ENCODE results near the gene SMPD3. TPM values are rescaled to one million over a fixed set of nuclear protein-coding genes. Genes with fewer than 3 reads are reported as not detected.
A peak's percentile ranks its signal among the peaks of the same experiment; 100 is the strongest.

Gene SMPD3
- total RNA-seq, 1 experiment from 2014 or later: 0.03 TPM

DNA sequence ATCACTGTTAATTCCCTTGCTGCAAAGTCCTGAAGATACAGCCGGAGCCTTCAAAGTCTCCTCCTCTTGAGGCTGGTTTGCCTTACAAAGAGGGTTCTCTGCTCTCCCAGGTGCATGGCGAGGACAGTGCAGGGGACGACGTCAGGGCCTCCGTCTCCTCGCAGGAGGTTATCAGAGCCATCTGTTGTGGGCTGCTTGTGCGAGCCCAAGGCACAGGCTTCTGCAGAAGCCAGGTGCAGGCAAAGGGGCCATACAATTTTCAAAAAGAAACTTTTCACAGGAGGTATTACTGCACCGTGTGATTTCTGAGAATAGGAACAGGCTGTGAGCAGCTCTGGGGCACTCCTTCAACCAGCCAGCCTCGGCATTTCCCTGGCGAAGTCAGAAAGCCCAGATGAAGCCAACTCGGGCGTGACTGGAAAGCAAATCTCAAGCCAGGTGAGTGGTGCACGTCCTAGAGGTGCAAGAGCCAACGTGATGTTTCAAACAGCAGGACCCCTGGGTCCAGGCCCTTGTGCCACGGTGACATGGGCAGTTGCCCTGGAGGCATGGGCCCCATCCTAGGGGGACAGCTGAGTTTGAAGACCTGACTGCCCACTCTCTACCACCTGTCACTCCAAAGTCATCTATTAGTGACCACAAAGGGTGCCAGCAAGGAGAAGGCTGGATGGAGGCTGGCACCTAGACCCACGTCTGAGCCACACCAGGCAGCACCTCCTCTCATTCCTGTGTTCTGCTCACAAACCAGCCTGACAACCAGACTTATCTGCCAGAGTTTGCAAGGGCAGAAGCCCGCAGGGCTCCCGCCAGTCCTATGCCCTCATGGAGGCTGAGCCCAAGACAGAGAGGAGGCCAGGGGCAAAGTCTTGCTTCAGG is 68.6 kb downstream of the SMPD3 start:
- in situ Hi-C loops (cut with HindIII; ENCODE audit: low pct_unique_long_range_greater_than_20kb, low sequenced_read_pairs): no loop called here
- no peak for DNase-seq (ENCODE audit: low read depth, low spot score)

DNA sequence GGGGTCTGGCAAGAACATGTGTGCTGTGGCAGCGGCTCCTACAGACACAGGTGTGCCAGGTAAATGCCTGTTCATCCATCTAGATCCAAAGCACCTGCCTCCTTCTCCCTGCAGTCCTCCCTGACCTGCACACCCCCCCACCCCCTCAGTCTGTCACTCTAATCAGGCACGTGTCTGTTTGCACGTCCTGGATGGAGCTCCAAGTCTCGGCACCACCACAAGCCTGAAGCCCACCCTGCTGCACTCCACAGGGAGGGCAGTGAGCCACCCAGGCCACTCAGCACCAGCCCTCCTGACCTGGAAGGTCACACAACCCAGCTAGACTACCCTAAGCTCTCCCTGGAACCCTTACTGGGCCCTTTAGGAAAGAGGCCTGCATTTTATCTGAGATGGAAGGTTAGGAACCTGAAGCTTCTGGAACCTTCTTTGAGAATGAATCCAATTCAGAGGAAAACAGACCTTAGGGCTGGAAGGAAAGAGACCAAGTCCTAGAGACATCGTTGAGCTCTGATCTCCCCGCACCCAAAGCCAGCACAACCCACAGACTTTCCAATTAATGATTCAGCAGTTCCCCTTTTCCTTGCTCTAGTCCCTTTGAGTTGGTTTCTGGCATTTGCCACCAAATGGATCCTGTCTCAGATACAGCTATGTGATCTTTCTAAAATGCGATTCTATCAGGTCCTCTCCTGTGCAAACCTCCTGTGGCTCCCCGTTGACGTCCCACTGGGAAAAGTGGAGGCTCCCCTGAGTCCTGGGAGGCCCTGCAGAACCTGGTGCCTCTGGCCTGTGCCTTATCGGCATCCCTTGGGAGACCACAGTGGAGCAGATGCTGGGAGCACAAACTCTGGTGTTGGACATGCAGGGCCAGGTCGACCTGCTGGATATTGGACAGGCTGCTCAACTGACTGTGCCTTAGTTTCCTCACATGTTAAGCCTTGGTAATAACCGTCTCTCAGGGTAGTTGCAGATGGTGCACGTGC is 69.6 kb downstream of the SMPD3 start:
- in situ Hi-C loops (cut with HindIII; ENCODE audit: low pct_unique_long_range_greater_than_20kb, low sequenced_read_pairs): no loop called here
- no peak for DNase-seq (ENCODE audit: low read depth, low spot score)

DNA sequence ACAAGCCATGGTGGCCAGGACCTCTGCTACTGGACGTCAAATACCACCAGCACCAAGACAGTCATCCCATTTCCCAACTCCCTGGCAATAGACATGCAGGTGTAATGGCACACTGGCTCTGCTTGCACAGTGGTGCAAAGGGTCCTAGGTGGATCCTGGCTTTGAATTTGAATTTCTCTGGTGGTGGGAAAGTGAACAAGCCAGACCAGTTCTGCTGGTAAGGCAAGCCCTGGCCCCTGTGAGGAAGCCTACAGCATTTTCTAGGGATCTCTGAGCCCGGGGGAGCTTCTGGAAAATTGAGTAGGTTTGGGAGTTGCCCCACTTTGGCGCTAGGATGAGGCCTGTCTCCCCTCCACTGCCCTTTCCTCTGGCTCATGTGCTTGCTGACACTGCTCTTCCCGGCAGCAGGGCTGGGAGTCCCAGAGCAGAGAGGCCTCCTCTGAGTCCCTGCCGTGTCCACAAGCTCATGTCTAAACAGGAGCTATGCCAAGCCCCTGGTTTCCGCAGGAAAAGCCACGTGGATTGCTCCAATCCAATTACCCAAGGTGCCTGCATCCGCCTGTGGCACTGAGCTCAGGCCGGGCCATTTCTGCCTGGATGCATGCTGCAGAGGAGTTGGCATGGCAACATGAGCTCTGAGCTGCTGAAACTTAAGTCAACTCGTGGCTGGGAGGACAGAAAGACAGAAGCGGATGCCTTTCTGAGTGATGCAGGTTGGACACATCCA is 70.5 kb downstream of the SMPD3 start:
- DNase-seq (ENCODE audit: low read depth, low spot score): no peak
- in situ Hi-C loops (cut with HindIII; ENCODE audit: low pct_unique_long_range_greater_than_20kb, low sequenced_read_pairs): no loop called here

DNA sequence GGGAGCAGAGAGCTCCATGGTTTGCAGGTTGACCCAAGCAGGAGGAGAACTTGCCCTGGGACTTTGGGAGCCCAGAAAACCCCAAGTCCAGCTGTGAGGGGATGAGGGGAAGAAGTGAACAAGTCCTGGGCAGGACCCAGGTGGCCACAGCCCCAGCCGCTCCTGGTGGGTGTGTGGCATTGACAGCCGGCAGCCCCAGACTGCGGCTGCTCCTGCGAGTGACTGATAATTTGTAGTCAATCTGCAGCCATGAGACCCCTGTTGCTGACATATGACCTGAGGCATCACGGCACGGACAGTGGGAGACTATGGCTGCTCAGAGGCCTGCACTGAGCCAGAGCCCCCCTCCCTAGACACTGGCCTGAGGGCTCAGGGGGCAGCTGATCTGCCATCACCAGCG is 71.1 kb downstream of the SMPD3 start:
- in situ Hi-C loops (cut with HindIII; ENCODE audit: low pct_unique_long_range_greater_than_20kb, low sequenced_read_pairs): no loop called here
- DNase-seq (ENCODE audit: low read depth, low spot score): no peak

DNA sequence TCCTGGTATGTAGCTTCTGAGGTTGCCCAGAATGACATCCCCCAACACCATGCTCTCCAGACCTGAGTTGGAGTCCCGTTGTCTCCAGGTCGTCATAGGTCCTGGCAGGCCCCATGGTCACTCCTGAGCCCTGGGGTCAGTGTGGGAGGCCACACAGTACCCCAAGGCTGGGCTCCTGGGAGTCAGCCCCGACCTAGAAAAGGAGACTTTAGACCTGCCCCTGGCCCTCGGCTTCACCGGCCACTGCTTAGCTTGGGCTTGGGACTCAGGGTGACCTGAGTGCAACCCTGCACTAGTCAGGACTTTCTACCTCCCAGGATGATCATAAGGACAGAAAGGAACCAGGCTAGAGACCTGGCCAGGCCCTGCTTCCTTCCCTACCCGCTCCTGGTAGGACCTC is 71.7 kb downstream of the SMPD3 start:
- DNase-seq (ENCODE audit: low read depth, low spot score): no peak
- in situ Hi-C loops (cut with HindIII; ENCODE audit: low pct_unique_long_range_greater_than_20kb, low sequenced_read_pairs): no loop called here

DNA sequence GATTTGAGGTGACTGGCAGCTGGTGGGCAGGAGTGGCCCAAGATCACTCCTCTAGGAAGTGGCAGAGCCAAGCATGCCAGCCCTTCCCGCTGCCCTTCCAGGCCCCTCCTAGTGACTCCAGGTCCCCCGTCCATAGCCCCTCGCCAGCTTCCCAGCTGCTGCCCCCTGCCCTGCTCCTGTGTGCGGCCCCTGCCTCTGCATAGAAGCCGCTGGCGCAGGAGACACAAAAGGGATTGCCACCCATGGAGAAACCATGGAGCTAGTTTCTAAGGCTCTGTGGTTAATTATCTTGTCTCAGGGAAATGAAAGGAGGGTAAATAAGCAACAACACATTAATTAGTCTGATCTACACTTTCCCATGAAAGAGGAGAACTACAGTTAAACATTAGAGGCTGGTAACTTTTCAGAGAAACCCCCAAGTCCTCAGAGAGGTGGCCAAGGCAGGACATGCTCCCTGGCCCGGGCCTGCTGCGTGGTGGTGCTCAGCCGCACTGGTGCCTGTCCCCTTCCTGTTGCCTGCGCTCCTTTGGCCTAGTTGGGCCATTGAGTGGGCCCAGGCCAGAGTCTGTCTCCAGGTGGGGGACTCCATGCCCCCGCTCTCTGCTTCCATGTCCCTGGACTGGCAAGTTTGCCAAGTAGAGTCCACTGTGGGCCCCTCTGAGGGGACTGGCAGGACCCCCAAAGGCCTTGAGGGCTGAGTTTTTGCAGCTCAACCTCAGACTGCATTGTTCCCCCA is 72.3 kb downstream of the SMPD3 start:
- no peak for DNase-seq (ENCODE audit: low read depth, low spot score)
- in situ Hi-C loops (cut with HindIII; ENCODE audit: low pct_unique_long_range_greater_than_20kb, low sequenced_read_pairs): no loop called here

DNA sequence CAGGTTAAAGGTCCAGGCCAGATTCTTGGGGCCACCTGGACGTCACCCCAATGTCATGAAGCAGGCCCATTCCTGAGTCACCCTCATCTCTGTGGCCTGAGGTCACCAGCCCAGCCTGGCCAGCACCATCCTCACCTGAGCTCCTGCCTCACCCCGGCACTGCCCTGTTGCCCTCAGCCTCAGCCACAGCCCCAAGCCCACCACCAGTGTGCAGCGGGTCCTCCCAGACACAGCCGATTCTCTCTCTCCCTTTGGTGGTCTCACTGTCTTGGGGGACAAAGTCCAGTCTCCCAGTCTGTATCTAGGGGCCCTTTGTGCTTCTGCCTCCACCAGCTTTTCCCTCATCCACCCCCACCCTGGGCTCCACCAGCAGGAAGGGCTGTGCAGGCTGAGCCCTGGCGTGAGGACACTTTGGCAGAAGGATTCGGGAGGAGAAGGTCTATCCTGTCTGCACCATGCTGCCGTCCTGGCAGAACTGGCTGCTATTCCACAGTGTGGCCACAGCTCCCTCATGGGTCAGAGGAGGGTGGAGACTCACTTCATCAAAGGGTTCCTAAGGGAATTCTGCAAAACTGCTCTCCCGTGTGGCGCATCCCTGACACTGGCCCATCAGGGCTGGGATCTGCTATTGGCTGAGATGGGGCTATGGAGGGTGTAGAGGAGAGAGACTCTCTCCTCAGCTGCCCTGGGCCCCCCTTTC is 73.2 kb downstream of the SMPD3 start:
- peak; percentile 10 for DNase-seq (ENCODE audit: low read depth, low spot score)
- in situ Hi-C loops (cut with HindIII; ENCODE audit: low pct_unique_long_range_greater_than_20kb, low sequenced_read_pairs): no loop called here

DNA sequence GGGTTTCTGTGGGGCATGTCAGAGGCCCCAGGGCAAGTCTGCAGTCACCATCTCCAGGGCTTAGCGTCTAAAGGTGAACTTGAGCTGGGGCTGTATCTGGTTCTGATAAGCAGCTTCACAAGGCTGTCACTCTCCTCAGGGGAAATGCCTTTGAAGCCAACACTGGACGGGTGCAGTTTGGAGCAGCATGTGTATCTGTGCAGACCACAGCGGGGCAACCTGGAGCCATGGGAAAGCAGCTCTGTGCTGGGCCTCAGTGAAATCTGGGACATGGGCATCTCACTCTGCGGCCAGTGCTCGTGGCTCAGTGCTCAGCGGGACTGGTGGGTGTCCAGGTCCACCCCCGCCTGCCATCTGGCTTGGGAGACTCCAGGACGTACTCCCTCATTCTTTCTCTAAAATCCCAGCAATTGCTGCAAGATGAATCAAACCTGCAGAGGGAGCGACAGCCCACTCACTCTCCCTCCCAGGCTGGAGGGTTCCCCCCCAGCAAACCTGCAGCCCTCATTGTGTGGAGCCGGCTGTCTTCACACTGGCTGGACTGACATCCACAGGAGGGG is 74.0 kb downstream of the SMPD3 start:
- in situ Hi-C loops (cut with HindIII; ENCODE audit: low pct_unique_long_range_greater_than_20kb, low sequenced_read_pairs): no loop called here
- no peak for DNase-seq (ENCODE audit: low read depth, low spot score)

DNA sequence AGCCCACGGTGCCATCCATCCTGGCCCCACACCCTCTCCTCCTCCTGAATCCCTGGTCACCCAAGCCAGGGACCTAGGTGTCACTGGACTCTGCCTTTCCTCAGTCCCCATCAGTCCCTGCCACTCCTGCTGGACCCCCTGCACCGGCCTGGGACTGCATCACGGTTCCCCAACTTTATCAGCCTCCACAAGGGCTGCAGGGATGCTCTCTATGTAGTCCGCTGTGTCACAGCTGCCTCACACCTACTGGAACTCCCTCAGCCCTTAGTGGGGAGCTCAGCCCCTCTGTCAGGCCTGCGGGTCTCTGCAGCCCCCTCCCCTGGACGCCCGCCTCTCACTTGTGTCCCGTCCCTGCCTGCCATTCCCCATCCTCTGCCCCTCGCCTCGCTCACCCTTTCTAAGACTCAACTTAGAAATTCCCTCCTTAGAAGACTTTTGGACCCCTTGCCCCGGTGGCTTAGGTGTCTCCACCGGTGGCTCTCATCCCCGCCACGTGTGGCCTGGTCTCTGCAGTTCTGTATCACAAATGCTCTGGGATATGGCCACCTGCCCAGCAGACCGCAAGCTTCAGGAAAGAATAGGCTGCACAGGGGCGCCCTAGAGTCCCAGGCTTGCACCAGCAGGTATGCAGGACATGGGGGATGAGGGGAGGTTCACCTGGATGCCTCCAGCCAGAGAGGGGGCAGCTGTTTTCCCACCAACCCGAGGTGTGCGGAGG is 74.6 kb downstream of the SMPD3 start:
- no peak for DNase-seq (ENCODE audit: low read depth, low spot score)
- in situ Hi-C loops (cut with HindIII; ENCODE audit: low pct_unique_long_range_greater_than_20kb, low sequenced_read_pairs): no loop called here

DNA sequence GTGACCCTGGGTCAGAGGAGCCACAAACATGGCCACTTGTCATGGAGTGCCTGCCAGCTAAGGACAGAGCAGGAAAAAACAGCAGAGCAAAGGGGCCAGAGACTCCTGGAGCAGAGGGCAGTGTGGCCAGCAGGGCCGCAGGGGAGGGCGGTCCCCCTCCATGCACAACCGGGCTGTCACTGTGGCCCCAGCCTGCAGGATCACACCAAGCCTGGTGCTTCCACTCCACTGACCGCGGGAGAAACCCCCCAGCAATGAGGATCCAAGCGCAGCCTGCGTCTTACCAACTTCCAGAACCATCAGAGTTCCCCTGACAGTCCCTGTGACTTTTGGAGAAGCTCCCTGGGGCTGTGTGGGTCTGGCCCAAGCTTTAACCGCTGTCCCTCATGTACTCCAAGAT is 75.5 kb downstream of the SMPD3 start:
- DNase-seq (ENCODE audit: low read depth, low spot score): no peak
- in situ Hi-C loops (cut with HindIII; ENCODE audit: low pct_unique_long_range_greater_than_20kb, low sequenced_read_pairs): no loop called here

DNA sequence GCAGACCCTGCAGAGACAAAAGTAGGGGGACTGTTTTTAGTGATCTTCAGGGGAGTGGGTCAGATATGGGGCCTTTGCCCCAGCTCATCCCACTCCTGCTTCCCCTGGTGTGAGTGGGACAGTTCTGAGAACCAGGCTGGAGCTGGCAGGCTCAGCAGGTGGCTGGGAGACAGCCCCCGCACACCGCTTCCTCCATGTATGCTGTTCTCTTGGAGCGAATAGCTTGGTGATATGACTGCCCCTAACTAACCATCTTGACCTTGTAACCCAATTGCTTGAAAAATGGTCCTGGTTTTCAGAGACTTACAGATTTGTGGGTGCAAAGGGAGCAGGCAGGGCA is 76.0 kb downstream of the SMPD3 start:
- in situ Hi-C loops (cut with HindIII; ENCODE audit: low pct_unique_long_range_greater_than_20kb, low sequenced_read_pairs): no loop called here
- DNase-seq (ENCODE audit: low read depth, low spot score): no peak

DNA sequence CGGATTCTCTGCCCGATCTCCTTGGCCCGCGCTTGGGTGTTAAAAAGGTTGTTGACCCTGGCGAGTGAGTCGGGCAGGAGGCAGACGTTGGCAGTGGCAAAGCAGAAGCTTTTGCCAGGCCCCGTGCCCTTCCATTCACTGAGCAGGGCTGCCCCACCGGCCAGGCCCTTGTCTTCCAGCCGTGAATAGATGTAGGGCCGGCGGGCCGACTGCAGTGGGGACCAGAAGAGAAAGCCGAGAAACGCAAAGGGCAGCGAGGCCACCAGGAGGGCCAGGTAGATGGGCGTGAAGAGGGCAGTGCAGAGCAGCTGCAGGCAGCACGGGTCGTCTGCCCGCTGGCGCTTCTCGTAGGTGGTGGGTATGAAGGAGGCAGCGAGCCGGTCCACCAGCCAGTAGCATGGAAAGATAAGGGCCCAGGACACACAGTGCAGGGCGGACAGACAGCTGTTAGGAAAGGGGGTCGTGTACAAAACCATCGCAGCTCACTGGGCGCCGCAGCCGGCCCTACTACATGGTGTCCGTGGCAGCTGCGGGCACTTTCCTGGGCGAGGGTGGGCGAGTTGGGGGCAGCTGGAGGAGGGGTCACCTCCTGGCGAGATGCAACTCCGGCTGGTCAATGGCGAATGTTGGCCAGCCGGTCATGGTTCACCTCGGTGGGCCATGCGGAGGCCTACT is 76.5 kb downstream of the SMPD3 start:
- no peak for DNase-seq (ENCODE audit: low read depth, low spot score)
- in situ Hi-C loops (cut with HindIII; ENCODE audit: low pct_unique_long_range_greater_than_20kb, low sequenced_read_pairs): no loop called here

DNA sequence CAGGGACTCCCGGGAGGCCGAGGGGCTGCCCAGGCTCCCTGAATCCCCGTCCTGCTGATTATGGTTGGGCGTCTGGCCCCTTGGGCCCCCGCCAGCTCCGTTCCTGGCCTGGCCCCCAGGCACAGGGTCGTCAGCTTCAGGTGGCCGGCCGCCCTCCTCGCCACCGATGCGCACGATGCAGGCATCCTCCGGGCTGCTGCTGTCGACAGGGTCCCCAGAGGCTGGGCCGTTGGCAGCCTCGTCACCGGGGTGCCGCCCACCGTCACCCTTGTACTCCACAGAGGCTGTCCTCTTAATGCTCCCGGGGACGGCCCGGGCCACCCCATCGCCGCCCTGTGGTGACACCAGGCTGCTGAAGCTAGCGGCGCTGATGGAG is 77.0 kb downstream of the SMPD3 start:
- in situ Hi-C loops (cut with HindIII; ENCODE audit: low pct_unique_long_range_greater_than_20kb, low sequenced_read_pairs): no loop called here
- DNase-seq (ENCODE audit: low read depth, low spot score): no peak

DNA sequence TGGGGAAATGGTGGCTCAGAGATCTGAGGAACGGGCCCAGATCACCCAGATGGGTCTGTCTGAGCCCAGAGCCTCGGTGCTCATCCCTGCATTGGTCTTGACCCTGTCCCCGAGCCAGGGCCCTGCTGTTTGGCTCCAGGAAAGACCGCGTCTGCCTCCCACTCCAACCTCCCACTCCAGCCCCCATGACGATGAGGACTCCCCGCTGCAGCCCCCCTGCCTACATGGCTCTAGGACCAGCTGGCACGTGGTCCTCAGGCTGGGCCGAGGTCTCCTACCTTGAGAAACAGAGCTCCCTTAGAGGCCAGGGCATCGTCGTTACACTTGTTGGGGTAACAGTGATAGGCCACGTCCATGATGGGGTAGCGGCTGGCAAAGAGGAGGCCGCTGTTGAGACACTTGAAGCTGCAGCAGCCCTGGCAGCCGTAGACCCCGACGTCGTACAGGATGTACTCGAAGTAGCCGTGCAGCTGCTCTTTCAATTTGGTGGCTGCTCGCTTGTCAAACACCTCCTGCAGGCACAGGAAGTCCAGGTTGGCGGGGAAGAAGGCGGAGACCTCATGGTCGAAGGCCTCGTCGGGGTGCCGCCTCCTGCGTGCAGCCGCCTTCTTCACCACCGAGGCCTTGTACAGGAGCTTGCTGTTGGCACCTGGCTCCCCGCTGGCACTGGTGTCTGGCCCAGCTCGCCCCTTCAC is 77.6 kb downstream of the SMPD3 start:
- in situ Hi-C loops (cut with HindIII; ENCODE audit: low pct_unique_long_range_greater_than_20kb, low sequenced_read_pairs): no loop called here
- DNase-seq (ENCODE audit: low read depth, low spot score): no peak

All from SK-MEL-5 (cell line).